Activated T-cell treated with anti-CD3 and anti-CD28 coated beads, Interleukin-2, amount 50 U/mL, for 24 hours (primary cell): ENCODE results near the gene PPP6R2.

ENCODE experiments used
- DNase-seq: peaks from one replicate; pipeline ENCODE4 v3.0.0-alpha.2; 2020
- H3K27ac Mint-ChIP-seq: 2 replicates; pipeline ENCODE4 v1.8.0; 2020; ENCODE audit warnings: mild to moderate bottlenecking, mixed read lengths
- H3K27me3 Mint-ChIP-seq: 2 replicates; pipeline ENCODE4 v1.8.0; 2020; ENCODE audit warnings: mixed read lengths
- H3K36me3 Mint-ChIP-seq: 2 replicates; pipeline ENCODE4 v1.8.0; 2020; ENCODE audit warnings: low read depth, mixed read lengths
- H3K4me1 Mint-ChIP-seq: 2 replicates; pipeline ENCODE4 v1.8.0; 2020; ENCODE audit warnings: low read depth, mixed read lengths
- H3K4me3 Mint-ChIP-seq: 2 replicates; pipeline ENCODE4 v1.8.0; 2020; ENCODE audit warnings: mild to moderate bottlenecking, moderate library complexity, mixed read lengths
- H3K9me3 Mint-ChIP-seq: 2 replicates; pipeline ENCODE4 v1.8.0; 2020; ENCODE audit warnings: mixed read lengths

The PPP6R2 gene

GRCh38 chr22:50310949-50311444 is 32.1 kb upstream of the PPP6R2 start:
- Mint-ChIP-seq H3K4me1 (peaks cover 22% of the 10 kb centered on the region), H3K4me3 (no peak overlapping the region), H3K9me3 (no peaks in the 10 kb centered on the region), H3K27me3 (peaks cover 10% of the 10 kb centered on the region), H3K27ac (no peak overlapping the region), H3K36me3 (no peaks in the 10 kb centered on the region)
- DNase-seq = no peak

DNA sequence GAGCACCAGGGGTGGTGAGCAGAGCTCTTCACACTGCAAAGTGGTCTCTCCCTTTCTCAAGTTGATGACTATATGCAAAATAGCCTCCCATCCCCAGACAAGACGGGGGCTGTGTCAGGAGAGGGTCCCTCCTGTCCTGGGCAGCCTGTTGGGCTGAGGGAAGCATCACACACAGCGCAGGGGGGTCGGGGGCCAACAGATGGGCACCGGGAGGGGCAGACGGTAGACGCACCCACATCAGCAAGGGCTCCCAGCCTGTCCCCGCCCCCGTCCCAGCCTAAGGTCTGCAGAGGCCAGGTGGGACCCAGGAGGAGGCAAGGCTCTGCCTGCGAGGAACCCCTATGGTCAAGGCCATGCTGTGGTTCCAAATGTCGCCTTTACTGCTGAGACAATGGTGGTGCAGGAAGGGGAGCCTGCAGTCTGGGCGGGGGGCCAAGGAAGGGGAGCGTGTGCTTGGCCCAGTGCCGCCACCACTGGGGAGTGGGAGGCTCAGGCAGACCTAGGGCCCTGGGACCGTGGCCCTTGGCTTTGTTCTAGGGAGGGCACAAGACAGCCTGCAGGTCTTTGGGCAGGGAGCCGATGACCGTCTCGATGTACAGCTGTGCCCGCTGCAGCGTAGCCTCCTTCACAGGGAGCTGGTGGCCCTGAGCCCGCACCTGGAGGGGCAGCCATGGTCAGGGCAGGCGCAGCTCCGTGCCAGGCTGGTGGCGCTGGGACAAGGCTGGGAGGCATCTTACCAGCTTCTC is 31.3 kb upstream of the PPP6R2 start:
- Mint-ChIP-seq H3K27ac (no peak overlapping the region), H3K9me3 (no peaks in the 10 kb centered on the region), H3K36me3 (no peaks in the 10 kb centered on the region), H3K4me3 (no peak overlapping the region), H3K4me1 (peaks cover 18% of the 10 kb centered on the region), H3K27me3 (peaks cover 6% of the 10 kb centered on the region)
- DNase-seq = no peak

- H3K36me3 Mint-ChIP-seq = no peaks in the 10 kb centered on the region
- no peak overlapping the region for H3K27ac Mint-ChIP-seq
- H3K27me3 Mint-ChIP-seq = peaks cover 6% of the 10 kb centered on the region
- no peaks in the 10 kb centered on the region for H3K9me3 Mint-ChIP-seq
- H3K4me1 Mint-ChIP-seq = peaks cover 18% of the 10 kb centered on the region
- DNase-seq = no peak
- H3K4me3 Mint-ChIP-seq = no peak overlapping the region
Measured at GRCh38 chr22:50312371-50312770, 30.8 kb upstream of the PPP6R2 start.

GRCh38 chr22:50313021-50313420 is 30.1 kb upstream of the PPP6R2 start:
- Mint-ChIP-seq H3K27me3 (peaks cover 6% of the 10 kb centered on the region), H3K9me3 (no peaks in the 10 kb centered on the region), H3K4me1 (peaks cover 18% of the 10 kb centered on the region), H3K27ac (no peak overlapping the region), H3K4me3 (no peak overlapping the region), H3K36me3 (no peaks in the 10 kb centered on the region)
- no peak for DNase-seq

- no peaks in the 10 kb centered on the region for H3K36me3 Mint-ChIP-seq
- no peaks in the 10 kb centered on the region for H3K9me3 Mint-ChIP-seq
Measured at GRCh38 chr22:50313600-50313999, 29.5 kb upstream of the PPP6R2 start.

DNA sequence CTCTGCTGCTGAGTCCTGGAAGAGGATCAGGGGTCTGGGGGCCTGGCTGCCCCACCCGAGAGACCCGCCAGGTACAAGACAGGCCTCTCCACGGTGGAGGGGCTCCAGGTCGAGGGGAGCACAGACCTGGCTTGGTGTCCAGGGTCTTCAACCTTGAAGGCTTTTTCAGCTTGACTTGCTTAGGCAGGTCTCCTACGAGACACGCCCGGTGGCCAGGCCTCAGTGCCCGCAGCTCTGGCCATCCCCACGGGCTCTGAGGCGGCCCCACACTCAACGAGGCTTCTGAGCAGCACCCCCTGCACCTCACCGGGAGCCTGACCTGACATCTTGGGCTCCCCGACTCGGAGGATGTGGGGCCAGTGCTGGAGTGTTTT is 29.1 kb upstream of the PPP6R2 start:
- Mint-ChIP-seq H3K27ac (peak overlapping the region; percentile 91), H3K36me3 (no peaks in the 10 kb centered on the region), H3K4me3 (peak overlapping the region; percentile 81), H3K27me3 (no peaks in the 10 kb centered on the region), H3K4me1 (peaks cover 18% of the 10 kb centered on the region), H3K9me3 (no peaks in the 10 kb centered on the region)
- no peak for DNase-seq

More at GRCh38 chr22:50313600-50313999, 29.5 kb upstream of the PPP6R2 start:
- Mint-ChIP-seq H3K27me3 (peaks cover 3% of the 10 kb centered on the region), H3K4me1 (peaks cover 18% of the 10 kb centered on the region), H3K4me3 (peak overlapping the region; percentile 81), H3K27ac (peak overlapping the region; percentile 69)
- DNase-seq = no peak

- DNase-seq = peak; percentile 85
- H3K4me3 Mint-ChIP-seq = peak overlapping the region; percentile 81
- no peaks in the 10 kb centered on the region for H3K27me3 Mint-ChIP-seq
- no peaks in the 10 kb centered on the region for H3K9me3 Mint-ChIP-seq
- peak overlapping the region; percentile 91 for H3K27ac Mint-ChIP-seq
- H3K4me1 Mint-ChIP-seq = peaks cover 18% of the 10 kb centered on the region
- no peaks in the 10 kb centered on the region for H3K36me3 Mint-ChIP-seq
Measured at GRCh38 chr22:50314455-50315288, 28.5 kb upstream of the PPP6R2 start.

DNA sequence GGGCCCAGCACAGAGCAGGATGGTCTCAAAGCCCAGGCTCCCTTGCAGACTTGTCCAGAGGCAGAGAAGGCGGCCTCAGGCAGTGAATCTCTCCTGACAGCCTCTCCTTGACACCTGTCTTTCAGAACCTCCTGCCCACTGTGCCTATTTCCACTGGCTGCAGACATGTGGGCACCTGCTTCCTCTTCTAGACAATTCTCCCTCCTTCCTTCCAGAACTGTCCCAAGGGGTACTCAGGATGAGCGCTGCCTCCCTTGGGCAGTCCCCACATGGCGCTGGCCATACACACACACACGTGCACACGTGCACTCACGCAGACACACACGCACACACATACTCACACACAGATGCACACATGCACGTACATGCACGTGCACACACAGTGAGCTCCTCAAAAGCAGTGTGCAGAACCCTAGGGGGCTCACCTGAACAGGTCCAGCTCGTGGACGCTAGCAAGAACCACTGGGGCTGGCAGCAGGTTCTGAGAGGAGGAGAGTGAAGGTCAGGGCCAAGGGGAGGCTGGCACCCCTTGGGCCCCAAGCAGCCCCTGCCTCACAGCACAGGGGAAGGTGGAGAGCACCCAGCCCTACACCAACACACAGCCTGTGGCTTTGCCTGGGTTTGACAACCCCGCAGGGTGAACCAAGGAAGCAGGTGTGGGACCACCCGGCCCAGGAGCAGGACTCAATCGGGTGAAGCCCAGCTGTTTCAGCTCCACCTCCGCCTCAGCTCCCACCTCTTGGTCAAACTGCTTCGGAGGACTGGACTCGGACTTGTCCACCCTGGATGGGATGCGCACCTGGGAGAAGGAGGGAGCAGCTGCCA is 27.6 kb upstream of the PPP6R2 start:
- Mint-ChIP-seq H3K4me1 (peaks cover 18% of the 10 kb centered on the region), H3K27ac (peak overlapping the region; percentile 27), H3K4me3 (no peak overlapping the region), H3K27me3 (no peaks in the 10 kb centered on the region), H3K9me3 (no peaks in the 10 kb centered on the region), H3K36me3 (no peaks in the 10 kb centered on the region)
- no peak for DNase-seq

- no peak for DNase-seq
- no peak overlapping the region for H3K27ac Mint-ChIP-seq
- H3K4me1 Mint-ChIP-seq = peaks cover 18% of the 10 kb centered on the region
- no peak overlapping the region for H3K4me3 Mint-ChIP-seq
- H3K27me3 Mint-ChIP-seq = no peaks in the 10 kb centered on the region
- H3K9me3 Mint-ChIP-seq = no peaks in the 10 kb centered on the region
- H3K36me3 Mint-ChIP-seq = no peaks in the 10 kb centered on the region
Measured at GRCh38 chr22:50316114-50317065, 26.7 kb upstream of the PPP6R2 start.

DNA sequence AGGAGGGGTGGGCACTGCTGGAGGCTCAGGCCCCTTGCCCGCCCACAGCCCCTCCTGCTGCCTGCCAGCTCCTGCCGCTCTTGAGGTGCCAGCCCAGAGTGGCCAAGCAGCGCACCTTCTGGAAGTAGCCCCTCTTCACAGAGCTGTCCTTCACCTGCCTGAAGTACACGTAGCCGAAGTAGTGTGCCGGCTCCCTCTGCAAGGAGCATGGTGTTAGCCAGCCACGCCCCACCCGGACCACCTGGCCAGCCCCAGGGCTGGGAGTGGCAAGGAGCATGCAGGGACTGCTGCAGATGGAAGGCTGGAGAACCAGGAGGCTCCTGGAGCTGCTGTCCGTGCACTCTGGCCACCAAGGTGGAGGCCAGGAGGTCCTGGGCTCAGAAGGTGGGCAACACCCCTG is 25.9 kb upstream of the PPP6R2 start:
- H3K9me3 Mint-ChIP-seq = no peaks in the 10 kb centered on the region

GRCh38 chr22:50317674-50318073 is 25.5 kb upstream of the PPP6R2 start:
- peaks cover 18% of the 10 kb centered on the region for H3K4me1 Mint-ChIP-seq
- no peak overlapping the region for H3K27ac Mint-ChIP-seq
- H3K27me3 Mint-ChIP-seq = no peaks in the 10 kb centered on the region
- no peaks in the 10 kb centered on the region for H3K9me3 Mint-ChIP-seq
- no peaks in the 10 kb centered on the region for H3K36me3 Mint-ChIP-seq
- DNase-seq = no peak
- no peak overlapping the region for H3K4me3 Mint-ChIP-seq

More for the DNA sequence above, 25.9 kb upstream of the PPP6R2 start:
- no peak for DNase-seq
- Mint-ChIP-seq H3K36me3 (no peaks in the 10 kb centered on the region), H3K27me3 (no peaks in the 10 kb centered on the region), H3K4me1 (peaks cover 18% of the 10 kb centered on the region), H3K27ac (no peak overlapping the region), H3K4me3 (no peak overlapping the region)

DNA sequence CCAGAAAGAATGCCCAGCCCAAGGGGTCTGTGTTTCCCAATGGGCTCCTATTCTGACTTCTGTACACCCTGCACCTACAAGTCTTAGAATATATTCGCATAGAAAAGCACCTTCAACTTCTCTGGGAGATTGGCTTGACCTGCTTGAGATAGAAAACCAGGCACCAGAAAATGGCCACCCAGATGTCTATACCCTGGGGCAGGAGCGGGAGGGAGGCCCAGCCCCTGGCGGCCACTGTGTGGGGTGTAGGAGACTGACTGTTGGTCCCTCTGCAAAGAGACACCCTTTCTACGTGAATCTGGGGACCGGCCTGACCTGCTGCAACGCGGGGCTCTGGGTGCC is 24.8 kb upstream of the PPP6R2 start:
- DNase-seq = no peak
- Mint-ChIP-seq H3K9me3 (no peaks in the 10 kb centered on the region), H3K27me3 (no peaks in the 10 kb centered on the region), H3K36me3 (no peaks in the 10 kb centered on the region), H3K27ac (no peak overlapping the region), H3K4me1 (peaks cover 18% of the 10 kb centered on the region), H3K4me3 (no peak overlapping the region)

- Mint-ChIP-seq H3K27me3 (no peaks in the 10 kb centered on the region), H3K27ac (no peak overlapping the region), H3K4me3 (no peak overlapping the region), H3K9me3 (no peaks in the 10 kb centered on the region), H3K4me1 (peaks cover 15% of the 10 kb centered on the region), H3K36me3 (no peaks in the 10 kb centered on the region)
- no peak for DNase-seq
Measured at GRCh38 chr22:50318698-50319411, 24.3 kb upstream of the PPP6R2 start.
